Body of pancreas (tissue), 4 donors: ENCODE measurements around the gene MUS81. TPM values are rescaled to one million over a fixed set of nuclear protein-coding genes. Genes with fewer than 3 reads are reported as not detected.

ENCODE experiments used
- ATAC-seq: fragments of 150-250 bp; one replicate; pipeline ENCODE4 v1.9.1; 2016
- DNase-seq, 4 donors: peaks; one replicate each; pipeline ENCODE4 v3.0.0-alpha.2; 2019
- H3K27ac ChIP-seq, 4 donors: fragments of 200-600 bp; sonication (generic); 1 replicate in 3 of 4; 2 replicates in 1 of 4; pipeline versions ENCODE4 v1.5.1 to v1.6.1; 2016 to 2019; ENCODE audit warnings: mild to moderate bottlenecking in 1 of 4, mixed read lengths in 1 of 4, moderate library complexity in 1 of 4
- H3K27me3 ChIP-seq, 2 donors: fragments of 200-600 bp; sonication (generic); one replicate each; pipeline ENCODE4 v1.6.0; 2016; ENCODE audit warnings: mild to moderate bottlenecking in 1 of 2
- H3K36me3 ChIP-seq, 2 donors: fragments of 200-600 bp; sonication (generic); replicated peaks in 1 of 2; 2 replicates each; pipeline ENCODE4 v1.5.1; 2016; ENCODE audit warnings: low read depth in 2 of 2; ENCODE audit not compliant: insufficient read depth in 1 of 2
- H3K4me1 ChIP-seq: fragments of 200-600 bp; sonication (generic); one replicate; pipeline ENCODE4 v1.6.0; 2016
- H3K4me3 ChIP-seq, 2 donors: fragments of 200-600 bp; sonication (generic); 1 replicate in 1 of 2; 2 replicates in 1 of 2; pipeline ENCODE4 v1.5.1; 2016 to 2019
- H3K9me3 ChIP-seq, 3 donors: fragments of 200-600 bp; sonication (generic); 1 replicate in 2 of 3; 2 replicates in 1 of 3; pipeline ENCODE4 v1.5.1; 2016
- CTCF ChIP-seq, 7 experiments: fragments of 450-650 bp in 4 of 7; fragments of 200-600 bp in 3 of 7; sonication (generic) in 3 of 7; IDR thresholded peaks; one replicate each; pipeline ENCODE4 v1.5.1; 2016 to 2019; ENCODE audit warnings: antibody characterized with exemption in 7 of 7
- POLR2A ChIP-seq, 3 donors: fragments of 450-650 bp; IDR thresholded peaks; one replicate each; pipeline ENCODE4 v1.6.1; 2016; ENCODE audit warnings: antibody characterized with exemption in 3 of 3, mild to moderate bottlenecking in 2 of 3
- WGBS, 2 donors: methylation state at CpG; one replicate each; pipeline ENCODE4 v1.1.5; 2017; 5-methylcytosine and 5-hydroxymethylcytosine counted together
- intact Hi-C: fragments of 100-400 bp; cut with DNase I; formaldehyde crosslinking; loops from one replicate; pipeline ENCODE4 v1.15.1; 2023
- total RNA-seq, 2 donors: library from RNA; depleted of rRNA; stranded (reverse); fragments of >200 nt; gene quantifications; one replicate each; pipeline ENCODE4 v1.1.0, GENCODE V29; 2016

Gene MUS81
- total RNA-seq, 2 donors from 2014 or later: 38.2 to 40.5 TPM

GRCh38 chr11:65892661-65893317 is 32.6 kb downstream of the MUS81 start:
- TF ChIP-seq CTCF (IDR thresholded peaks at IDR 0.05) (no peak), POLR2A (IDR thresholded peaks at IDR 0.05) (no peak)
- 78 to 84% methylated on average over 9 to 10 of the region's 10 CpGs for WGBS, 2 donors
- Histone ChIP-seq H3K36me3 (no peaks in the 10 kb centered on the region), H3K4me1 (peaks cover 36% of the 10 kb centered on the region), H3K9me3 (no peaks in the 10 kb centered on the region), H3K4me3 (no peak overlapping the region), H3K27ac (peak overlapping the region in 2 of 4 donors; percentile 24 to 85), H3K27me3 (no peaks in the 10 kb centered on the region)
- ATAC-seq (no peak), DNase-seq (no peak)
- intact Hi-C loops: no loop called here

- WGBS, 2 donors: 73 to 89% methylated on average over 7 to 16 of the region's 16 CpGs
- DNase-seq: no peak
- peak in 1 of 3 donors; percentile 18 for TF ChIP-seq POLR2A (IDR thresholded peaks at IDR 0.05)
- TF ChIP-seq CTCF (IDR thresholded peaks at IDR 0.05): no peak
- Histone ChIP-seq H3K36me3 (no peaks in the 10 kb centered on the region), H3K27ac (peak overlapping the region in 2 of 4 donors; percentile 39 to 55), H3K9me3 (no peaks in the 10 kb centered on the region), H3K4me1 (peaks cover 32% of the 10 kb centered on the region), H3K27me3 (peaks cover 0 to 1% of the 10 kb centered on the region in 2 donors), H3K4me3 (no peak overlapping the region)
- no peak for ATAC-seq
- intact Hi-C loops: no loop called here
These were observed 33.9 kb downstream of the MUS81 start for GRCh38 chr11:65894034-65894591.

GRCh38 chr11:65895482-65895981 is 35.3 kb downstream of the MUS81 start:
- Histone ChIP-seq H3K27me3 (peaks cover 0 to 11% of the 10 kb centered on the region in 2 donors), H3K4me1 (peaks cover 32% of the 10 kb centered on the region), H3K9me3 (no peaks in the 10 kb centered on the region), H3K4me3 (no peak overlapping the region), H3K27ac (no peak overlapping the region), H3K36me3 (no peaks in the 10 kb centered on the region)
- ATAC-seq (no peak), DNase-seq (no peak)
- TF ChIP-seq CTCF (IDR thresholded peaks at IDR 0.05) (no peak), POLR2A (IDR thresholded peaks at IDR 0.05) (no peak)
- intact Hi-C loops: no loop called here
- 82 to 86% methylated on average over 5 of the region's 5 CpGs for WGBS, 2 donors

- no peak overlapping the region for H3K4me3 ChIP-seq
- peaks cover 24% of the 10 kb centered on the region for H3K4me1 ChIP-seq
- H3K27ac ChIP-seq: no peak overlapping the region
- H3K27me3 ChIP-seq: peaks cover 0 to 11% of the 10 kb centered on the region in 2 donors
- no peaks in the 10 kb centered on the region for H3K36me3 ChIP-seq
- ATAC-seq (no peak), DNase-seq (no peak)
- intact Hi-C loops: no loop called here
- no peaks in the 10 kb centered on the region for H3K9me3 ChIP-seq
- TF ChIP-seq CTCF (IDR thresholded peaks at IDR 0.05) (no peak), POLR2A (IDR thresholded peaks at IDR 0.05) (no peak)
- 82 to 87% methylated on average over 10 to 14 of the region's 14 CpGs for WGBS, 2 donors
These were observed 36.1 kb downstream of the MUS81 start for GRCh38 chr11:65896034-65896999.
